ENCODE measurements around the gene LRRK1. TPM values are rescaled to one million over a fixed set of nuclear protein-coding genes. Genes with fewer than 3 reads are reported as not detected.

Gene LRRK1
- total RNA-seq, 1 donor from 2014 or later, result 105 TPM

DNA sequence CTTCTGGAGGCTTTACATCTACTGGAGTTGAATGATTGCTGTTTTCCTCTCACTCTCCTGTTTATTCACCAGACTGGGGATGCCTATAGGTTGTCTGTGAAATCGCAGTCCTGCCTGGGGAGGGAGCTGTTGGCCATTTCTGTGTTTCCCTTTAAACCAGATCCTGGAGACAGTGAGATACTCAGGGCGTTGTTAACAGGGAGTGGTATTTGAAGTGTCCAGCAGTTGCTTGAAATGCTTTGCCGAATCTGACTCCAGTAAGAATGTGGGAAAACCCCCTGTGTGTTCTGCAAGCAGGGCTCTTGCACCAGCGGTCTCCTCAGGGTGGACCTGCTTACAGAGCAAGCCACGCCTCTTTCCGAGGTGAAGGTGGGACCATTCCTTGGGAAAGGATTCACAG, 4.3 kb upstream of the LRRK1 start:
- intact Hi-C loops (cut with DNase I), result loop anchor here (5.0 kb wide), 2 partner anchors 342 to 362 kb away; partner anchors contain the start of gene SELENOS
- H3K27me3 ChIP-seq, result no peaks in the 10 kb centered on the region
- peaks cover 0 to 3% of the 10 kb centered on the region in 2 donors for H3K4me1 ChIP-seq
- no peaks in the 10 kb centered on the region for H3K9me3 ChIP-seq
- no peak overlapping the region for H3K4me3 ChIP-seq
- H3K27ac ChIP-seq, result no peak overlapping the region
- TF ChIP-seq, protein P1, sequence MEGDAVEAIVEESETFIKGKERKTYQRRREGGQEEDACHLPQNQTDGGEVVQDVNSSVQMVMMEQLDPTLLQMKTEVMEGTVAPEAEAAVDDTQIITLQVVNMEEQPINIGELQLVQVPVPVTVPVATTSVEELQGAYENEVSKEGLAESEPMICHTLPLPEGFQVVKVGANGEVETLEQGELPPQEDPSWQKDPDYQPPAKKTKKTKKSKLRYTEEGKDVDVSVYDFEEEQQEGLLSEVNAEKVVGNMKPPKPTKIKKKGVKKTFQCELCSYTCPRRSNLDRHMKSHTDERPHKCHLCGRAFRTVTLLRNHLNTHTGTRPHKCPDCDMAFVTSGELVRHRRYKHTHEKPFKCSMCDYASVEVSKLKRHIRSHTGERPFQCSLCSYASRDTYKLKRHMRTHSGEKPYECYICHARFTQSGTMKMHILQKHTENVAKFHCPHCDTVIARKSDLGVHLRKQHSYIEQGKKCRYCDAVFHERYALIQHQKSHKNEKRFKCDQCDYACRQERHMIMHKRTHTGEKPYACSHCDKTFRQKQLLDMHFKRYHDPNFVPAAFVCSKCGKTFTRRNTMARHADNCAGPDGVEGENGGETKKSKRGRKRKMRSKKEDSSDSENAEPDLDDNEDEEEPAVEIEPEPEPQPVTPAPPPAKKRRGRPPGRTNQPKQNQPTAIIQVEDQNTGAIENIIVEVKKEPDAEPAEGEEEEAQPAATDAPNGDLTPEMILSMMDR (IDR thresholded peaks at IDR 0.05), result no peak
- H3K36me3 ChIP-seq, result no peaks in the 10 kb centered on the region
- no peak for DNase-seq (ENCODE audit: low spot score in 2 of 2)

DNA sequence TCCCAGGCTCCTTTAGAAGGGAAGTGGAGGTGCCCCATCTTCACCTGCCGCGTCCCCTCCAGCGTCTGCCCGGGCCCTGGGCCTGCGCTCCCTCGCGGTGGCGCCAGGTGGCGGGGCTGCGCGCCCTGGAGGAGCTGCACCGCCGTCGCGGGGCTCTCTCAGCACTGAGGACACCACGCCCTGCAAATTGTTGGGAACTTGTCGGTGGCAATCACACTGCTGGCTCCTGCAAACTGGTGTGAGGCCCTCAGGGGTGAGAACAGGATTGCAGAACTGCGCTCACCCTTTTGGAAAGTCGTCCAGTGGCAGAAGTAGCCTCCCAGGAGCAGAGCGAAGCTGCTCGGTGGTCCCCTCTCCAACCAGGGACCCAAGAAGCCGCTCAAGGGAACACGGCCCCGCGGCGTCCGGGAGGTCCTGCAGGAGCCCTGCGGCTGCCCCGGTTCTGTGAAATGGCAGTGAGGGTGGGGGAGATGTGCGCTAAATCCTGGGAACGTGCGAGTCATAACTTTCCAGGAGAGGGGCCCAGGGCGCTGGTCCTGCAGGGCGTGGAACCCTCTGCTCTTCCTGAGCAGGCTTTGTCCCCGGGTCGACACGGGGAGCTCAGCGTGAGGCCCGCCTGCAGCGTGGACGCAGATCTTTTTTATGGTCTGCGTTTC, 995 bp upstream of the LRRK1 start:
- Histone ChIP-seq H3K27ac (peak overlapping the region; percentile 66 to 68), H3K9me3 (no peaks in the 10 kb centered on the region)

DNA sequence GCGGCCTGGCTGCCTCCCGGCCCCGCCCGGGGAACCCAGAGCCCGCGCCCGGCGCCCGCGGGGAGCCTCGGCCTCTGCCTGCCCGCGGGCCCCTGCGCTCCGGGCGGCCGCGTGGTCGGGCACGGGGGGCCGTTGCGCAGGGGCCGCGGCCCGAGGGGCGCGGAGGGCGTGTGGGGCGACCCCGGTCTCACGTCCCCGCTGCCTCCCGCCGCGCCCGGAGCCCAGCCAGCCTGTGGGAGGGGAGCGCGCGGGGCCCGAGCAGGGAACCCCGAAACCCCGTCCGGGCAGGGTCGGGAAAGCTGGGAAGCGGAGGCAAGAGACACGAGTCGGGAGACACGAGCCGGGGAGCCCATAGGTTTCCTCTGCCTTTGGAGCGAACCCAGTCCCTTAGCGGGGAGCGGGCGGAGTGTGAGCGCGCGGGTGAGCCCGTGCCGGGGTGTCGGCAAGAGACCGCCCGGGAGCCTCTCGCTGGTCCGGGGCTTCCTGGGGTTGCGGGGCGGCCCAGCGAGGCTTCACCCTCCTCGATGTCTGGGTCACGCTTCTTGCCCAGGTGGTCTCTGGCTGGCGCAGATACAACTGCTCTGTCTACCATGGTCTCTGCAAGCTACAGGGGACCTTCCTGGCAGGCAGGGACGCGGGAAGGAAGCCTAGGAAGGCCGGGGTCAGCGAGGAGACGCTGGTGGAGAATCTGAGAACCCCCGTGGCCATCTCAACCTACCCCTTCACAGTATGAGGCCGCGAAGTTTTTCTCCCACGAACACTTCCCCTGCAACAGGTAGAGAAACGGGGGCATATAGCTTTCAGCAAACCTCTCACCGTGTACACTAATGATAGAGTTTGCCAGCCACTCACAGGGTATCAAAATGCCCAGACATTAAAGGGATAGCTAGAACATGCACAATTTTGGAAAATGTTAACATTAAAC, 586 bp downstream of the LRRK1 start:
- H3K4me1 ChIP-seq, result peaks cover 0 to 3% of the 10 kb centered on the region in 2 donors
- peaks cover 0 to 8% of the 10 kb centered on the region in 2 donors for H3K36me3 ChIP-seq
- peak overlapping the region; percentile 75 to 99 for H3K4me3 ChIP-seq
- no peak for DNase-seq (ENCODE audit: low spot score in 2 of 2)
- H3K27me3 ChIP-seq, result no peaks in the 10 kb centered on the region
- intact Hi-C loops (cut with DNase I), result loop anchor here (5.0 kb wide), 2 partner anchors 338 to 358 kb away; partner anchors contain the start of gene SELENOS
- no peaks in the 10 kb centered on the region for H3K9me3 ChIP-seq
- H3K27ac ChIP-seq, result peak overlapping the region; percentile 41 to 58
- TF ChIP-seq, protein P1 (IDR thresholded peaks at IDR 0.05), result no peak

More for the DNA sequence above, 995 bp upstream of the LRRK1 start:
- Histone ChIP-seq H3K36me3 (no peaks in the 10 kb centered on the region), H3K27me3 (no peaks in the 10 kb centered on the region), H3K4me3 (peak overlapping the region; percentile 75 to 99), H3K4me1 (peaks cover 0 to 3% of the 10 kb centered on the region in 2 donors)
- DNase-seq (ENCODE audit: low spot score in 2 of 2), result peak; percentile 36 to 89
- intact Hi-C loops (cut with DNase I), result loop anchor here (1.0 to 5.0 kb wide), 3 partner anchors 89 to 359 kb away; partner anchors contain the start of gene SELENOS
- TF ChIP-seq, protein P1 (IDR thresholded peaks at IDR 0.05), result peak; percentile 87 to 97 (median 94)

DNA sequence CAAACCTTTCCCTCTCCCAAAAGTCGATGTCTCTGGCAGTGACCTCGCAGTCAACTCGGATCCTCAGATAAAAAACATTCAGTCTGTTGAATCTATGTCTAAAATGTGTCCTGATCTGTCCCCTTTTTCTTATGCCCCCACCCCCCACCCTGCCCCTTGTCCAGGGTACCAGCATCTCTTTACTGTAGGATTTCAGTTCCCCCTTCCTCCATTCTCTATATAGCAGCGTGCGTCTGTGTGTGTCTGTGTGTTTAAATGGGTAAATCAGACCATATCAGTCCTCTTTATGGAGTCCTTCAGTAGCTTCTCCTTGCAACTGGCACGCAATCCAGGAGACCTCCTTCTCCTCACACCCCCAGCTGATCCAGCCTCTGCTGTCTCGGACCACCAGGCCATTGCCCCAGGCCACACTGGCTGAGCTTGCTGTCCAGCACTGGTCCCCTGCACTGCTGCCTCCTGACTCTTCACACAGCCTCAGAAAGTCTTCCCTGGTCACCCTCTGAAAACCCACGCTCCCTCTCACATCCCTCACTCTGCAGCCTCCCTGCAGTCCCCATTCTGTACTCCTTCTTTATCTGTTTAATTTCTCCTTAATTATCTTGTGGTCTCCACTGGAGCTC, 1.5 kb downstream of the LRRK1 start:
- Histone ChIP-seq H3K36me3 (peaks cover 2 to 12% of the 10 kb centered on the region in 2 donors), H3K9me3 (no peaks in the 10 kb centered on the region), H3K27me3 (no peaks in the 10 kb centered on the region), H3K4me1 (peaks cover 0 to 3% of the 10 kb centered on the region in 2 donors), H3K27ac (no peak overlapping the region), H3K4me3 (peak overlapping the region in 1 of 2 donors; percentile 99)
- TF ChIP-seq, protein P1 (IDR thresholded peaks at IDR 0.05), result no peak
- intact Hi-C loops (cut with DNase I), result no loop called here
- no peak for DNase-seq (ENCODE audit: low spot score in 2 of 2)
